Thoracic aorta (tissue), 2 donors: ENCODE measurements around the gene DKKL1. TPM values are rescaled to one million over a fixed set of nuclear protein-coding genes. Genes with fewer than 3 reads are reported as not detected.

Source experiments
- ATAC-seq: fragments of 150-250 bp; one replicate; pipeline ENCODE4 v1.8.0; 2017; ENCODE audit warnings: low read depth; ENCODE audit not compliant: insufficient number of reproducible peaks, low FRiP score
- DNase-seq: peaks from one replicate; pipeline ENCODE4 v3.0.0-alpha.2; 2020; ENCODE audit warnings: low spot score
- H3K27ac ChIP-seq, 2 donors: fragments of 200-600 bp; sonication (generic); 1 replicate in 1 of 2; 2 replicates in 1 of 2; pipeline ENCODE4 v1.5.1; 2016; ENCODE audit warnings: mild to moderate bottlenecking in 2 of 2, moderate library complexity in 2 of 2
- H3K27me3 ChIP-seq: fragments of 200-600 bp; sonication (generic); replicated peaks from 2 replicates; pipeline ENCODE4 v1.6.0; 2016; ENCODE audit warnings: mild to moderate bottlenecking; ENCODE audit not compliant: insufficient read depth
- H3K36me3 ChIP-seq: fragments of 200-600 bp; sonication (generic); one replicate; pipeline ENCODE4 v1.5.1; 2016
- H3K4me1 ChIP-seq, 2 donors: fragments of 200-600 bp; sonication (generic); 1 replicate in 1 of 2; 2 replicates in 1 of 2; pipeline versions ENCODE4 v1.5.1 to v1.6.0; 2016; ENCODE audit warnings: low read depth in 2 of 2, mild to moderate bottlenecking in 1 of 2; ENCODE audit not compliant: control insufficient read depth in 1 of 2
- H3K4me3 ChIP-seq: fragments of 200-600 bp; sonication (generic); 2 replicates; pipeline ENCODE4 v1.5.1; 2016; ENCODE audit warnings: mild to moderate bottlenecking
- H3K9me3 ChIP-seq: fragments of 200-600 bp; sonication (generic); 2 replicates; pipeline ENCODE4 v1.5.1; 2016
- CTCF ChIP-seq: fragments of 200-600 bp; sonication (generic); IDR thresholded peaks from one replicate; pipeline ENCODE4 v1.5.1; 2019; ENCODE audit warnings: antibody characterized with exemption
- total RNA-seq, 2 donors: library from RNA; depleted of rRNA; stranded (reverse); fragments of >200 nt; gene quantifications; one replicate each; pipeline versions ENCODE4 v1.1.0 to v1.2.3, GENCODE V29; 2016

Gene DKKL1
- total RNA-seq, 2 donors from 2014 or later = 0.95 TPM; not detected in 1

GRCh38 chr19:49355909-49356353 lies 7.7 kb upstream of the DKKL1 start:
- Histone ChIP-seq H3K27me3 (no peaks in the 10 kb centered on the region), H3K36me3 (peaks cover 38% of the 10 kb centered on the region), H3K4me3 (no peak overlapping the region), H3K9me3 (no peaks in the 10 kb centered on the region), H3K27ac (no peak overlapping the region), H3K4me1 (no peaks in the 10 kb centered on the region)
- TF ChIP-seq CTCF = no peak
- DNase-seq (no peak), ATAC-seq (no peak)

- Histone ChIP-seq H3K27ac (no peak overlapping the region), H3K4me1 (no peaks in the 10 kb centered on the region), H3K4me3 (no peak overlapping the region), H3K36me3 (peaks cover 36% of the 10 kb centered on the region), H3K9me3 (no peaks in the 10 kb centered on the region), H3K27me3 (no peaks in the 10 kb centered on the region)
- ATAC-seq = no peak
- no peak for TF ChIP-seq CTCF
- no peak for DNase-seq
Observed at GRCh38 chr19:49356382-49356781, 7.3 kb upstream of the DKKL1 start.

DNA sequence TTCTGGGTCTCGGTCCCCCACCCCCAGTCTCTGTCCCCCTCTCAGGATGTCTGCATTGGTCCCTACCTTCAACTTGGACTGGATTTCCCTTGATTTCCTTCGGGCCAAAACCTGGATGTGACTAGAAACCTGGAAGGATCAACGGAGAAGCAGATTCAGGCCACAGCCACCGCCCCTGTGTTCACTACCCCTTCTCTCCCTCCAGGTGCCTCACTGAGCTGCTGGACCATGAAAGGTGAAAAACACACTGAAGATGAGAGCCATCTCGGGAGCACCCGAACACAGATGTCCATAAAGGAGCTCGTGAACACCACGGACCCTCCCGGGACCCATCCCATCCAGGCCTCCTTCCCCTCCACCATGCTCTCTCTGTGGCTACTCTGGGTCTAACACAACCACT lies 6.5 kb upstream of the DKKL1 start:
- TF ChIP-seq CTCF = no peak
- Histone ChIP-seq H3K27ac (no peak overlapping the region), H3K4me3 (no peak overlapping the region), H3K36me3 (peaks cover 36% of the 10 kb centered on the region), H3K9me3 (no peaks in the 10 kb centered on the region), H3K4me1 (no peaks in the 10 kb centered on the region), H3K27me3 (no peaks in the 10 kb centered on the region)
- no peak for DNase-seq
- ATAC-seq = no peak

GRCh38 chr19:49359851-49360820 lies 3.5 kb upstream of the DKKL1 start:
- H3K4me3 ChIP-seq = no peak overlapping the region
- ATAC-seq (no peak), DNase-seq (no peak)
- peak overlapping the region; percentile 65 to 89 for H3K27ac ChIP-seq
- no peak for TF ChIP-seq CTCF
- H3K4me1 ChIP-seq = peaks cover 4 to 6% of the 10 kb centered on the region in 2 donors
- no peaks in the 10 kb centered on the region for H3K27me3 ChIP-seq
- peaks cover 13% of the 10 kb centered on the region for H3K36me3 ChIP-seq
- no peaks in the 10 kb centered on the region for H3K9me3 ChIP-seq

- DNase-seq = no peak
- Histone ChIP-seq H3K4me3 (peak overlapping the region; percentile 86), H3K4me1 (peaks cover 4 to 6% of the 10 kb centered on the region in 2 donors), H3K27ac (peak overlapping the region; percentile 88 to 89), H3K9me3 (no peaks in the 10 kb centered on the region), H3K27me3 (no peaks in the 10 kb centered on the region), H3K36me3 (peaks cover 11% of the 10 kb centered on the region)
- peak; percentile 15 for ATAC-seq
- no peak for TF ChIP-seq CTCF
Observed at GRCh38 chr19:49361438-49362047, 2.1 kb upstream of the DKKL1 start.
